Measurements from ENCODE around the gene HAPSTR1.

- TF ChIP-seq CTCF (conservative IDR thresholded peaks at IDR 0.05; ENCODE audit: low read depth, low read length) (no peak), EZH2 (IDR thresholded peaks at IDR 0.05; ENCODE audit: low read length, unreplicated experiment) (no peak), EZH2phosphoT487 (IDR thresholded peaks at IDR 0.05; ENCODE audit: borderline replicate concordance, low read length) (no peak)
Observed at GRCh38 chr16:9090101-9090959, 1.1 kb upstream of the HAPSTR1 start.

Measured in PC-3 (cell line).